WTC11 (cell line): Measurements from ENCODE around the gene NIFK. TPM values are rescaled to one million over a fixed set of nuclear protein-coding genes. Genes with fewer than 3 reads are reported as not detected.
A peak's percentile ranks its signal among the peaks of the same experiment; 100 is the strongest.

Source experiments
- ATAC-seq: fragments of 200-7000 bp; cut with Tn5 transposase; 2 replicates; pipeline ENCODE4 v1.10.0; 2021; ENCODE audit warnings: mild to moderate bottlenecking, moderate library complexity
- CTCF ChIA-PET: fragments of 300-600 bp; sonication (Branson Sonifier 250); formaldehyde crosslinking; loops from one replicate; lab custom pipeline; 2021; ENCODE audit warnings: antibody characterized with exemption; lab: Charles Lee
- POLR2A ChIA-PET: fragments of 350-600 bp; sonication (Branson Sonifier 250); formaldehyde crosslinking; loops from one replicate; lab custom pipeline; 2021; ENCODE audit warnings: antibody characterized with exemption; lab: Charles Lee
- DNase-seq: peaks from one replicate; pipeline ENCODE4 v3.0.0; 2021; ENCODE audit warnings: low spot score
- H3K27ac Mint-ChIP-seq: 2 replicates; pipeline ENCODE4 v1.8.0; 2021; ENCODE audit warnings: mixed read lengths
- H3K27me3 Mint-ChIP-seq: 2 replicates; pipeline ENCODE4 v1.8.0; 2021; ENCODE audit warnings: low read depth, mild to moderate bottlenecking, moderate library complexity, mixed read lengths
- H3K36me3 Mint-ChIP-seq: 2 replicates; pipeline ENCODE4 v1.8.0; 2021; ENCODE audit warnings: mixed read lengths
- H3K4me1 Mint-ChIP-seq: 2 replicates; pipeline ENCODE4 v1.8.0; 2022; ENCODE audit warnings: mixed read lengths
- H3K4me3 Mint-ChIP-seq: 2 replicates; pipeline ENCODE4 v1.8.0; 2021; ENCODE audit warnings: mild to moderate bottlenecking, moderate library complexity, mixed read lengths
- H3K9me3 Mint-ChIP-seq: 2 replicates; pipeline ENCODE4 v1.8.0; 2021; ENCODE audit warnings: mixed read lengths
- ATF1 ChIP-seq: sonication (generic); formaldehyde crosslinking; IDR thresholded peaks from 2 replicates; pipeline ENCODE4 v1.8.1; 2023; ENCODE audit warnings: mild to moderate bottlenecking, moderate library complexity, missing genetic modification reagents
- ATF2 ChIP-seq: sonication (generic); formaldehyde crosslinking; IDR thresholded peaks from 2 replicates; pipeline ENCODE4 v1.8.1; 2022; ENCODE audit warnings: low read depth, missing genetic modification reagents, borderline replicate concordance
- ATF3 ChIP-seq: sonication (generic); formaldehyde crosslinking; conservative IDR thresholded peaks from 2 replicates; pipeline ENCODE4 v1.8.1; 2022; ENCODE audit warnings: mild to moderate bottlenecking, missing genetic modification reagents
- CTCF ChIP-seq: fragments of 200-600 bp; IDR thresholded peaks from 2 replicates; pipeline ENCODE4 v1.8.0; 2022; ENCODE audit warnings: antibody characterized with exemption
- E2F1 ChIP-seq: sonication (generic); formaldehyde crosslinking; IDR thresholded peaks from 2 replicates; pipeline ENCODE4 v1.8.0; 2022; ENCODE audit warnings: mild to moderate bottlenecking, missing genetic modification reagents
- E2F4 ChIP-seq: sonication (generic); formaldehyde crosslinking; IDR thresholded peaks from 2 replicates; pipeline ENCODE4 v1.8.1; 2022; ENCODE audit warnings: low read depth, mild to moderate bottlenecking, moderate library complexity, missing genetic modification reagents, borderline replicate concordance
- ERG ChIP-seq: fragments of 250-450 bp; sonication (Bioruptor Pico); IDR thresholded peaks from 2 replicates; pipeline ENCODE4 v1.8.0; 2021; ENCODE audit warnings: mild to moderate bottlenecking
- ESRRA ChIP-seq: sonication (generic); formaldehyde crosslinking; IDR thresholded peaks from 2 replicates; pipeline ENCODE4 v1.8.1; 2022; ENCODE audit warnings: mild to moderate bottlenecking, missing genetic modification reagents, borderline replicate concordance
- GTF2I ChIP-seq: fragments of 250-450 bp; sonication (Bioruptor Pico); conservative IDR thresholded peaks from 2 replicates; pipeline ENCODE4 v1.4.0; 2021; ENCODE audit warnings: mild to moderate bottlenecking
- HMGA2 ChIP-seq: fragments of 250-450 bp; sonication (Bioruptor Pico); IDR thresholded peaks from 2 replicates; pipeline ENCODE4 v1.4.0; 2021; ENCODE audit warnings: mild to moderate bottlenecking, moderate library complexity
- IRF2 ChIP-seq: sonication (generic); formaldehyde crosslinking; IDR thresholded peaks from 2 replicates; pipeline ENCODE4 v1.8.0; 2022; ENCODE audit warnings: low read depth, missing genetic modification reagents, borderline replicate concordance
- JAZF1 ChIP-seq: fragments of 250-450 bp; sonication (Bioruptor Pico); IDR thresholded peaks from 2 replicates; pipeline ENCODE4 v1.9.0; 2021; ENCODE audit warnings: moderate library complexity, mild to moderate bottlenecking, inconsistent platforms
- MLX ChIP-seq: sonication (generic); formaldehyde crosslinking; IDR thresholded peaks from 2 replicates; pipeline ENCODE4 v1.8.1; 2023; ENCODE audit warnings: mild to moderate bottlenecking, missing genetic modification reagents, moderate library complexity
- RELA ChIP-seq: sonication (generic); formaldehyde crosslinking; IDR thresholded peaks from 2 replicates; pipeline ENCODE4 v1.8.1; 2022; ENCODE audit warnings: missing genetic modification reagents, mild to moderate bottlenecking, borderline replicate concordance
- SMAD3 ChIP-seq: sonication (generic); formaldehyde crosslinking; IDR thresholded peaks from 2 replicates; pipeline ENCODE4 v1.8.0; 2022; ENCODE audit warnings: missing genetic modification reagents, mild to moderate bottlenecking, borderline replicate concordance
- STAT6 ChIP-seq: sonication (generic); formaldehyde crosslinking; conservative IDR thresholded peaks from 2 replicates; pipeline ENCODE4 v1.8.1; 2023; ENCODE audit warnings: mild to moderate bottlenecking, low read depth, missing genetic modification reagents, moderate library complexity
- USF2 ChIP-seq: sonication (generic); formaldehyde crosslinking; IDR thresholded peaks from 2 replicates; pipeline ENCODE4 v1.8.1; 2023; ENCODE audit warnings: mild to moderate bottlenecking, missing genetic modification reagents, moderate library complexity
- ZNF263 ChIP-seq: sonication (generic); formaldehyde crosslinking; IDR thresholded peaks from 2 replicates; pipeline ENCODE4 v1.8.1; 2022; ENCODE audit warnings: low read depth, mild to moderate bottlenecking, moderate library complexity, missing genetic modification reagents
- ZNF423 ChIP-seq: fragments of 250-450 bp; sonication (Bioruptor Pico); IDR thresholded peaks from 2 replicates; pipeline ENCODE4 v2.1.2; 2022; ENCODE audit warnings: mild to moderate bottlenecking, moderate library complexity
- ZSCAN18 ChIP-seq: fragments of 250-450 bp; sonication (Bioruptor Pico); IDR thresholded peaks from 2 replicates; pipeline ENCODE4 v2.1.2; 2022; ENCODE audit warnings: mild to moderate bottlenecking, moderate library complexity
- total RNA-seq: library from RNA; stranded (reverse); gene quantifications from 3 replicates; pipeline ENCODE4 v1.2.3, GENCODE V29; 2021

NIFK gene
- total RNA-seq, 1 experiment from 2014 or later = 91.3 TPM

- ChIA-PET CTCF (interaction anchor here (0.6 to 0.9 kb wide), 3 partner anchors 11 to 609 kb away, joined by 4 to 5 read pairs (median 5); no protein-coding TSS in a partner anchor), POLR2A (interaction anchor here (0.7 kb wide), 1 partner anchor 352 kb away, joined by 5 read pairs; no protein-coding TSS in a partner anchor)
- DNase-seq = no peak
- ATAC-seq = peak; percentile 74
- no peak overlapping the region for H3K4me3 Mint-ChIP-seq
- no peaks in the 10 kb centered on the region for H3K36me3 Mint-ChIP-seq
- H3K27me3 Mint-ChIP-seq = no peaks in the 10 kb centered on the region
- peaks cover 26% of the 10 kb centered on the region for H3K4me1 Mint-ChIP-seq
- no peak overlapping the region for H3K27ac Mint-ChIP-seq
- TF ChIP-seq MLX (CRISPR knock-in tag) (no peak), ZSCAN18 (CRISPR knock-in tag) (no peak), SMAD3 (CRISPR knock-in tag) (no peak), ZNF263 (no peak), ESRRA (CRISPR knock-in tag) (no peak), GTF2I (CRISPR knock-in tag) (no peak), ATF3 (CRISPR knock-in tag) (no peak), ZNF423 (CRISPR knock-in tag) (no peak), HMGA2 (CRISPR knock-in tag) (no peak), JAZF1 (CRISPR knock-in tag) (no peak), USF2 (no peak), ATF1 (CRISPR knock-in tag) (no peak), ERG (CRISPR knock-in tag) (no peak), STAT6 (no peak), E2F1 (CRISPR knock-in tag) (no peak), ATF2 (CRISPR knock-in tag) (no peak), IRF2 (no peak), E2F4 (no peak), CTCF (no peak), RELA (CRISPR knock-in tag) (no peak)
- H3K9me3 Mint-ChIP-seq = no peaks in the 10 kb centered on the region
Measured at GRCh38 chr2:121707920-121708361, 28.7 kb downstream of the NIFK start.
